GM19467 (cell line): Measurements from ENCODE around the gene FSIP1.

Experiments
- ATAC-seq: cut with Tn5 transposase; IDR thresholded peaks from one replicate; pipeline ENCODE4 v1.9.1; 2021; ENCODE audit warnings: mild to moderate bottlenecking, moderate library complexity; ENCODE audit not compliant: unreplicated experiment

FSIP1 gene

GRCh38 chr15:39654304-39654703 lies 128.3 kb downstream of the FSIP1 start:
- no peak for ATAC-seq

- ATAC-seq, result no peak
Measured at GRCh38 chr15:39651881-39652280, 130.8 kb downstream of the FSIP1 start.

- ATAC-seq, result no peak
Measured at GRCh38 chr15:39651295-39651694, 131.3 kb downstream of the FSIP1 start.

GRCh38 chr15:39649757-39650156 lies 132.9 kb downstream of the FSIP1 start:
- ATAC-seq, result no peak

GRCh38 chr15:39646425-39646824 lies 136.2 kb downstream of the FSIP1 start:
- ATAC-seq, result no peak

- no peak for ATAC-seq
Measured at GRCh38 chr15:39645976-39646257, 136.7 kb downstream of the FSIP1 start.

GRCh38 chr15:39645138-39645975 lies 137.3 kb downstream of the FSIP1 start:
- no peak for ATAC-seq

GRCh38 chr15:39644136-39644535 lies 138.5 kb downstream of the FSIP1 start:
- no peak for ATAC-seq

- ATAC-seq, result no peak
Measured at GRCh38 chr15:39643727-39644126, 138.9 kb downstream of the FSIP1 start.

- no peak for ATAC-seq
Measured at GRCh38 chr15:39642011-39642640, 140.5 kb downstream of the FSIP1 start.

- ATAC-seq, result no peak
Measured at GRCh38 chr15:39641191-39641889, 141.3 kb downstream of the FSIP1 start.

- no peak for ATAC-seq
Measured at GRCh38 chr15:39640665-39641064, 142.0 kb downstream of the FSIP1 start.

- ATAC-seq, result no peak
Measured at GRCh38 chr15:39639037-39639436, 143.6 kb downstream of the FSIP1 start.

- no peak for ATAC-seq
Measured at GRCh38 chr15:39638041-39638440, 144.6 kb downstream of the FSIP1 start.

GRCh38 chr15:39631357-39631756 lies 151.3 kb downstream of the FSIP1 start:
- ATAC-seq, result no peak

GRCh38 chr15:39629906-39630305 lies 152.7 kb downstream of the FSIP1 start:
- no peak for ATAC-seq

- no peak for ATAC-seq
Measured at GRCh38 chr15:39629371-39629770, 153.3 kb downstream of the FSIP1 start.

GRCh38 chr15:39628546-39629257 lies 153.9 kb downstream of the FSIP1 start:
- ATAC-seq, result no peak

- ATAC-seq, result no peak
Measured at GRCh38 chr15:39628144-39628508, 154.5 kb downstream of the FSIP1 start.

GRCh38 chr15:39627451-39628143 lies 155.0 kb downstream of the FSIP1 start:
- no peak for ATAC-seq

- no peak for ATAC-seq
Measured at GRCh38 chr15:39625856-39626255, 156.8 kb downstream of the FSIP1 start.
